Astrocyte (in vitro differentiated cells and primary cell): ENCODE measurements around the gene MAP1LC3B.

Source experiments
- CTCF ChIP-seq: IDR thresholded peaks from 2 replicates; pipeline ENCODE4 v1.5.1; 2011; ENCODE audit warnings: low read depth, mild to moderate bottlenecking, inconsistent platforms, low read length, moderate library complexity; ENCODE audit not compliant: insufficient read depth
- EZH2 ChIP-seq: IDR thresholded peaks from 2 replicates; pipeline ENCODE4 v1.6.1; 2012; ENCODE audit warnings: mild to moderate bottlenecking, low read length, inconsistent platforms; ENCODE audit not compliant: insufficient read depth

DNA sequence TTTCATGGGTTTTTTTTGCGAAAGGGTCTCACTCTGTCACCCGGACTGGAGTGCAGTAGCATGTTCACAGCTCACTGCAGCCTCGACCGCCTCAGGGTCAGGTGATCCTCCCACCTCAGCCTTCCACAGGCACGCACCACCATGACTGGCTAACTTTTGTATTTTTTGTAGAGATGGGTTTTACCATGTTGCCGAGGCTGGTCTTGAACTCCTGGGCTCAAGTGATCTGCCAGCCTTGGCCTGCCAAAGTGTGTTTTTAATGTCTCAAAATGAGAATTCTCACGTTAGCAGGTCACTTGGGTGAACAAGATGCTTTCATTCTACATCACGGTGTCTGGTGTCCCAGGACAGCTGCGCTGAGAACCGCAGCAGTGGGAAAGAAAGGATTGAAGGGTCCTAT, 11.7 kb upstream of the MAP1LC3B start:
- TF ChIP-seq CTCF (no peak), EZH2 (no peak)
